ENCODE data around the gene PSMB5. TPM values are rescaled to one million over a fixed set of nuclear protein-coding genes. Genes with fewer than 3 reads are reported as not detected.
A peak's percentile ranks its signal among the peaks of the same experiment; 100 is the strongest.

PSMB5 gene
- 171 and 190 TPM in 2 replicates for total RNA-seq
- 299 and 319 TPM in 2 replicates for polyA plus RNA-seq

GRCh38 chr14:23034498-23035302 is at the start of gene PSMB5:
PSMB5 (minus strand) TSS chr14:23034900; CDS start chr14:23034881, 19 bp downstream.
- no peaks in the 10 kb centered on the region for H3K9me2 ChIP-seq (replicated peaks; ENCODE audit: insufficient read depth)
- no peaks in the 10 kb centered on the region for H3K36me3 ChIP-seq (replicated peaks; ENCODE audit: insufficient read depth, low read depth)
- H3K27ac ChIP-seq, result peak within 1 kb of the TSS; percentile 95
- H3K4me1 ChIP-seq (ENCODE audit: insufficient read depth), result peaks cover 11% of the 10 kb centered on the region
- H3K4me2 ChIP-seq, result peak within 1 kb of the TSS; percentile 85
- H2AFZ ChIP-seq, result peak within 1 kb of the TSS; percentile 80
- peak; percentile 94 for DNase-seq (ENCODE audit: low spot score)
- peak within 1 kb of the TSS; percentile 42 for H3K4me3 ChIP-seq
- H3K79me2 ChIP-seq, result peaks cover 44% of the 10 kb centered on the region
- H3K9me3 ChIP-seq (ENCODE audit: low read depth), result no peaks in the 10 kb centered on the region
- no peak for TF ChIP-seq EZH2phosphoT487 (IDR thresholded peaks at IDR 0.05; ENCODE audit: low read depth, severe bottlenecking, unreplicated experiment)
- TF ChIP-seq CTCF (IDR thresholded peaks at IDR 0.05; ENCODE audit: poor library complexity), result no peak
- TF ChIP-seq EZH2 (IDR thresholded peaks at IDR 0.05; ENCODE audit: borderline replicate concordance), result no peak
- H4K20me1 ChIP-seq (ENCODE audit: insufficient read depth, poor library complexity, severe bottlenecking), result no peaks in the 10 kb centered on the region
- no peaks in the 10 kb centered on the region for H3K27me3 ChIP-seq
- WGBS (ENCODE audit: low lambda C conversion rate, missing lambda C conversion rate), result under 1% methylated on average over 36 of the region's 36 CpGs

- Histone ChIP-seq H3K9me2 (replicated peaks; ENCODE audit: insufficient read depth) (no peaks in the 10 kb centered on the region), H3K9me3 (ENCODE audit: low read depth) (no peaks in the 10 kb centered on the region), H2AFZ (no peak overlapping the region), H3K27ac (peak overlapping the region; percentile 87), H3K36me3 (replicated peaks; ENCODE audit: insufficient read depth, low read depth) (no peaks in the 10 kb centered on the region), H4K20me1 (ENCODE audit: insufficient read depth, poor library complexity, severe bottlenecking) (no peaks in the 10 kb centered on the region), H3K79me2 (peaks cover 49% of the 10 kb centered on the region), H3K27me3 (no peaks in the 10 kb centered on the region), H3K4me3 (no peak overlapping the region), H3K4me2 (no peak overlapping the region), H3K4me1 (ENCODE audit: insufficient read depth) (peaks cover 8% of the 10 kb centered on the region)
- TF ChIP-seq EZH2phosphoT487 (IDR thresholded peaks at IDR 0.05; ENCODE audit: low read depth, severe bottlenecking, unreplicated experiment) (no peak), EZH2 (IDR thresholded peaks at IDR 0.05; ENCODE audit: borderline replicate concordance) (no peak), CTCF (IDR thresholded peaks at IDR 0.05; ENCODE audit: poor library complexity) (no peak)
- no peak for DNase-seq (ENCODE audit: low spot score)
- 100% methylated on average over 1 of the region's 1 CpG for WGBS (ENCODE audit: low lambda C conversion rate, missing lambda C conversion rate)
Observed at GRCh38 chr14:23080474-23080873, 45.8 kb upstream of the PSMB5 start.

- WGBS (ENCODE audit: low lambda C conversion rate, missing lambda C conversion rate), result 88% methylated on average over 2 of the region's 2 CpGs
- Histone ChIP-seq H3K79me2 (peaks cover 52% of the 10 kb centered on the region), H3K27ac (peak overlapping the region; percentile 87), H3K4me3 (no peak overlapping the region), H2AFZ (no peak overlapping the region), H3K27me3 (no peaks in the 10 kb centered on the region), H3K4me1 (ENCODE audit: insufficient read depth) (peaks cover 8% of the 10 kb centered on the region), H4K20me1 (ENCODE audit: insufficient read depth, poor library complexity, severe bottlenecking) (no peaks in the 10 kb centered on the region), H3K4me2 (no peak overlapping the region), H3K9me3 (ENCODE audit: low read depth) (no peaks in the 10 kb centered on the region), H3K36me3 (replicated peaks; ENCODE audit: insufficient read depth, low read depth) (no peaks in the 10 kb centered on the region), H3K9me2 (replicated peaks; ENCODE audit: insufficient read depth) (no peaks in the 10 kb centered on the region)
- TF ChIP-seq EZH2phosphoT487 (IDR thresholded peaks at IDR 0.05; ENCODE audit: low read depth, severe bottlenecking, unreplicated experiment) (no peak), EZH2 (IDR thresholded peaks at IDR 0.05; ENCODE audit: borderline replicate concordance) (no peak), CTCF (IDR thresholded peaks at IDR 0.05; ENCODE audit: poor library complexity) (no peak)
- no peak for DNase-seq (ENCODE audit: low spot score)
Observed at GRCh38 chr14:23079716-23080115, 45.0 kb upstream of the PSMB5 start.

Measured in hepatocyte (in vitro differentiated cells).